ENCODE data around the gene COPZ2.
"Not testable (repeated sequence)": the region's sequence is repeated elsewhere in the genome, so short reads cannot be mapped to it uniquely, and the experiment has no call there.

COPZ2 gene

GRCh38 chr17:48031966-48032365, 5.6 kb downstream of the COPZ2 start:
- in situ Hi-C loops (cut with MboI; ENCODE audit: low sequenced_read_pairs) = no loop called here

GRCh38 chr17:48030531-48030930, 7.1 kb downstream of the COPZ2 start:
- in situ Hi-C loops (cut with MboI; ENCODE audit: low sequenced_read_pairs) = no loop called here

GRCh38 chr17:48028736-48029135, 8.9 kb downstream of the COPZ2 start:
- in situ Hi-C loops (cut with MboI; ENCODE audit: low sequenced_read_pairs) = no loop called here

- in situ Hi-C loops (cut with MboI; ENCODE audit: low sequenced_read_pairs) = no loop called here
Measured at GRCh38 chr17:48027322-48027981, 10.1 kb downstream of the COPZ2 start.

GRCh38 chr17:48026502-48027321, 10.9 kb downstream of the COPZ2 start:
- in situ Hi-C loops (cut with MboI; ENCODE audit: low sequenced_read_pairs) = no loop called here

GRCh38 chr17:48025904-48026501, 11.6 kb downstream of the COPZ2 start:
- in situ Hi-C loops (cut with MboI; ENCODE audit: low sequenced_read_pairs) = no loop called here

- in situ Hi-C loops (cut with MboI; ENCODE audit: low sequenced_read_pairs) = no loop called here
Measured at GRCh38 chr17:48025040-48025903, 12.3 kb downstream of the COPZ2 start.

- in situ Hi-C loops (cut with MboI; ENCODE audit: low sequenced_read_pairs) = no loop called here
Measured at GRCh38 chr17:48024149-48025039, 13.2 kb downstream of the COPZ2 start.

- in situ Hi-C loops (cut with MboI; ENCODE audit: low sequenced_read_pairs) = no loop called here
Measured at GRCh38 chr17:48023400-48024148, 14.0 kb downstream of the COPZ2 start.

GRCh38 chr17:48022901-48023300, 14.7 kb downstream of the COPZ2 start:
- in situ Hi-C loops (cut with MboI; ENCODE audit: low sequenced_read_pairs) = no loop called here

- in situ Hi-C loops (cut with MboI; ENCODE audit: low sequenced_read_pairs) = no loop called here
Measured at GRCh38 chr17:48021934-48022333, 15.7 kb downstream of the COPZ2 start.

GRCh38 chr17:48017817-48018158, 19.8 kb downstream of the COPZ2 start:
- in situ Hi-C loops (cut with MboI; ENCODE audit: low sequenced_read_pairs) = not testable (repeated sequence)

GRCh38 chr17:48016112-48016511, 21.5 kb downstream of the COPZ2 start:
- in situ Hi-C loops (cut with MboI; ENCODE audit: low sequenced_read_pairs) = no loop called here

GRCh38 chr17:48014595-48015111, 22.9 kb downstream of the COPZ2 start:
- in situ Hi-C loops (cut with MboI; ENCODE audit: low sequenced_read_pairs) = no loop called here

- in situ Hi-C loops (cut with MboI; ENCODE audit: low sequenced_read_pairs) = no loop called here
Measured at GRCh38 chr17:48013876-48014594, 23.6 kb downstream of the COPZ2 start.

GRCh38 chr17:48012654-48013053, 24.9 kb downstream of the COPZ2 start:
- in situ Hi-C loops (cut with MboI; ENCODE audit: low sequenced_read_pairs) = no loop called here

GRCh38 chr17:48012151-48012520, 25.5 kb downstream of the COPZ2 start:
- in situ Hi-C loops (cut with MboI; ENCODE audit: low sequenced_read_pairs) = no loop called here

GRCh38 chr17:48011405-48012150, 26.0 kb downstream of the COPZ2 start:
- in situ Hi-C loops (cut with MboI; ENCODE audit: low sequenced_read_pairs) = no loop called here

Data from hTERT RPE-1 (cell line).